Smooth muscle cell (in vitro differentiated cells): ENCODE data around the gene AGRN. TPM values are rescaled to one million over a fixed set of nuclear protein-coding genes. Genes with fewer than 3 reads are reported as not detected.

ENCODE experiments used
- DNase-seq: peaks from one replicate; lab custom pipeline; 2025; ENCODE audit not compliant: unreplicated experiment; lab: John Stamatoyannopoulos, UW
- H2AFZ ChIP-seq: fragments of 200-600 bp; sonication (generic); 2 replicates; pipeline ENCODE4 v1.6.0; 2016; ENCODE audit warnings: antibody characterized with exemption, low read depth, mild to moderate bottlenecking
- H3F3A ChIP-seq: fragments of 200-600 bp; sonication (generic); 2 replicates; pipeline ENCODE4 v1.6.0; 2017; ENCODE audit warnings: antibody characterized with exemption, low read depth
- H3K27ac ChIP-seq: fragments of 200-600 bp; sonication (generic); 2 replicates; pipeline ENCODE4 v1.5.1; 2016; ENCODE audit warnings: low read depth, mild to moderate bottlenecking
- H3K27me3 ChIP-seq: fragments of 200-600 bp; sonication (generic); 2 replicates; pipeline ENCODE4 v1.6.1; 2016; ENCODE audit warnings: low read depth, mild to moderate bottlenecking
- H3K36me3 ChIP-seq: fragments of 200-600 bp; sonication (generic); 2 replicates; pipeline ENCODE4 v1.5.1; 2016; ENCODE audit warnings: low read depth
- H3K4me1 ChIP-seq: fragments of 200-600 bp; sonication (generic); 2 replicates; pipeline ENCODE4 v1.5.1; 2016; ENCODE audit warnings: low read depth
- H3K4me2 ChIP-seq: fragments of 200-600 bp; sonication (generic); 2 replicates; pipeline ENCODE4 v1.6.0; 2016; ENCODE audit warnings: mild to moderate bottlenecking
- H3K4me3 ChIP-seq: fragments of 200-600 bp; sonication (generic); 2 replicates; pipeline ENCODE4 v1.5.1; 2016; ENCODE audit warnings: mild to moderate bottlenecking
- H3K79me2 ChIP-seq: fragments of 200-600 bp; sonication (generic); 2 replicates; pipeline ENCODE4 v1.6.0; 2016; ENCODE audit warnings: low read depth, mild to moderate bottlenecking
- H3K9ac ChIP-seq: fragments of 200-600 bp; sonication (generic); 2 replicates; pipeline ENCODE4 v1.6.0; 2016; ENCODE audit warnings: low read depth
- H3K9me3 ChIP-seq: fragments of 200-600 bp; sonication (generic); replicated peaks from 2 replicates; pipeline ENCODE4 v1.5.1; 2016; ENCODE audit warnings: low read depth
- H4K20me1 ChIP-seq: fragments of 200-600 bp; sonication (generic); 2 replicates; pipeline ENCODE4 v1.6.0; 2016; ENCODE audit warnings: low read depth
- WGBS: methylation state at CpG from one replicate; pipeline ENCODE4 v1.1.7; 2016; ENCODE audit warnings: low lambda C conversion rate; 5-methylcytosine and 5-hydroxymethylcytosine counted together
- polyA plus RNA-seq: library from polyadenylated mRNA; unstranded; fragments of >200 nt; fragmentation: Nextera tagmentation; extraction: Ambion mirVana; gene quantifications from 2 replicates; pipeline ENCODE4 v1.2.1, GENCODE V29; 2016
- total RNA-seq: library from RNA; depleted of rRNA; stranded (reverse); fragments of >200 nt; gene quantifications from 2 replicates; pipeline ENCODE4 v1.2.3, GENCODE V29; 2014
- TF ChIP-seq, protein P1 (sequence below): fragments of 200-600 bp; sonication (generic); IDR thresholded peaks from 2 replicates; pipeline ENCODE4 v1.5.1; 2017; ENCODE audit warnings: borderline replicate concordance, mild to moderate bottlenecking, antibody characterized with exemption; ENCODE audit not compliant: insufficient read depth, poor library complexity, severe bottlenecking

AGRN gene
- total and polyA plus RNA-seq, 2 experiments from 2014 or later: 17.5 to 24.7 TPM

DNA sequence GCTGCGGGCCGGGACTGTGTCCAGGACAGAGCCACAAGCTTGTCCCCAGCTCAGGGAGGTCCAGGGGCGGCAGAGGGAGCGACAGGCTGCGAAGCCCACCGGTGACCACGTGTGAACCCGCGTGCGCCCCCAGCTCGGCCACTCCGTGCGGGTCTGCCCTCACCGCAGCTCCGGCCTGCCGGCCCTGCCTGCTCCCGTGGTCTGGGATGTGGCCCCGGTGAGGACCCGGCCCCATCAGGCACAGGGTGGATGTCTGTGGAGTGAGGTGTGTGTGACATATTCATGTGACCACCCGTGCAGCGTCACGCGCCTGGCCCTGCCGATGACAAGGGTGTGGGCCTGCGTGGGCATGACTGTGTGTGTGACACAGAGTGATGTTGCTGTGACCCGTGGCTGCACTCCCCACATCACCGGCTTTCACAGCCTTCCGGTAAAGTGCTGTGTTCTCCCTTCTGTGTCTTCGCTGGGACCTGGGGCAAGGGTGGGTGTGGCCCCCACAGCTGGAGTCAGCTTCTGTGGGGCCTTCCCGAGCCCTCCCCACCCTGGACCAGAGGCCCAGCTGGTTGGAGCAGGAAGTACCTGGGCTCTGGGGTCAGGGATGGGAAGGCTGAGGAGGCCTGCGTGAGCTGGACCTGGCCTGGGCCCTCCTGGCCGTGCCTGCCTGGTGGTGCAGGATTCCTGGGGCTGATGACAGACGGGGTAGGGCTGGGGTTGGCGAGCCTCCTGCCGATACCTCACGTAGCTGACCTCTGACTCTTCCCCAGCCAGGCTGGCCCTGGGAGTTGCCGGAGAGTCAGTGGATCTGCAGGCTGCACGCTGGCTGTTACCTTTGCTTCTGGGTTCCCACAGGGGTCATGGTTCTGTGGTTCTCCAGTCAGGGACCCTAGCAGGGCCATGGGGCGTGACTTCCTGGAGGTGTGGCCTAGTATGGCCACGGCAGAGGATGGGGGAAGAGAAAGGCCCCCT is 50.1 kb downstream of the AGRN start:
- Histone ChIP-seq H3K36me3 (no peaks in the 10 kb centered on the region), H3K4me2 (peak overlapping the region; percentile 91), H4K20me1 (no peaks in the 10 kb centered on the region), H3K27ac (peak overlapping the region; percentile 45), H3K79me2 (no peaks in the 10 kb centered on the region), H3K9me3 (no peaks in the 10 kb centered on the region), H3K9ac (peak overlapping the region; percentile 57), H2AFZ (peak overlapping the region; percentile 79), H3K4me3 (peak overlapping the region; percentile 79), H3K4me1 (peaks cover 12% of the 10 kb centered on the region), H3F3A (no peaks in the 10 kb centered on the region), H3K27me3 (no peaks in the 10 kb centered on the region)
- DNase-seq: no peak
- WGBS: 61% methylated on average over 40 of the region's 40 CpGs
- TF ChIP-seq, protein P1, sequence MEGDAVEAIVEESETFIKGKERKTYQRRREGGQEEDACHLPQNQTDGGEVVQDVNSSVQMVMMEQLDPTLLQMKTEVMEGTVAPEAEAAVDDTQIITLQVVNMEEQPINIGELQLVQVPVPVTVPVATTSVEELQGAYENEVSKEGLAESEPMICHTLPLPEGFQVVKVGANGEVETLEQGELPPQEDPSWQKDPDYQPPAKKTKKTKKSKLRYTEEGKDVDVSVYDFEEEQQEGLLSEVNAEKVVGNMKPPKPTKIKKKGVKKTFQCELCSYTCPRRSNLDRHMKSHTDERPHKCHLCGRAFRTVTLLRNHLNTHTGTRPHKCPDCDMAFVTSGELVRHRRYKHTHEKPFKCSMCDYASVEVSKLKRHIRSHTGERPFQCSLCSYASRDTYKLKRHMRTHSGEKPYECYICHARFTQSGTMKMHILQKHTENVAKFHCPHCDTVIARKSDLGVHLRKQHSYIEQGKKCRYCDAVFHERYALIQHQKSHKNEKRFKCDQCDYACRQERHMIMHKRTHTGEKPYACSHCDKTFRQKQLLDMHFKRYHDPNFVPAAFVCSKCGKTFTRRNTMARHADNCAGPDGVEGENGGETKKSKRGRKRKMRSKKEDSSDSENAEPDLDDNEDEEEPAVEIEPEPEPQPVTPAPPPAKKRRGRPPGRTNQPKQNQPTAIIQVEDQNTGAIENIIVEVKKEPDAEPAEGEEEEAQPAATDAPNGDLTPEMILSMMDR: no peak

GRCh38 chr1:1071486-1072298 is 51.8 kb downstream of the AGRN start:
- H3K27ac ChIP-seq: no peak overlapping the region
- H3K4me1 ChIP-seq: peaks cover 12% of the 10 kb centered on the region
- H3F3A ChIP-seq: no peaks in the 10 kb centered on the region
- H4K20me1 ChIP-seq: no peaks in the 10 kb centered on the region
- no peaks in the 10 kb centered on the region for H3K9me3 ChIP-seq
- no peaks in the 10 kb centered on the region for H3K36me3 ChIP-seq
- H2AFZ ChIP-seq: no peak overlapping the region
- H3K9ac ChIP-seq: no peak overlapping the region
- TF ChIP-seq, protein P1: no peak
- no peaks in the 10 kb centered on the region for H3K79me2 ChIP-seq
- no peaks in the 10 kb centered on the region for H3K27me3 ChIP-seq
- H3K4me3 ChIP-seq: no peak overlapping the region
- no peak overlapping the region for H3K4me2 ChIP-seq
- DNase-seq: no peak
- 89% methylated on average over 31 of the region's 56 CpGs for WGBS

DNA sequence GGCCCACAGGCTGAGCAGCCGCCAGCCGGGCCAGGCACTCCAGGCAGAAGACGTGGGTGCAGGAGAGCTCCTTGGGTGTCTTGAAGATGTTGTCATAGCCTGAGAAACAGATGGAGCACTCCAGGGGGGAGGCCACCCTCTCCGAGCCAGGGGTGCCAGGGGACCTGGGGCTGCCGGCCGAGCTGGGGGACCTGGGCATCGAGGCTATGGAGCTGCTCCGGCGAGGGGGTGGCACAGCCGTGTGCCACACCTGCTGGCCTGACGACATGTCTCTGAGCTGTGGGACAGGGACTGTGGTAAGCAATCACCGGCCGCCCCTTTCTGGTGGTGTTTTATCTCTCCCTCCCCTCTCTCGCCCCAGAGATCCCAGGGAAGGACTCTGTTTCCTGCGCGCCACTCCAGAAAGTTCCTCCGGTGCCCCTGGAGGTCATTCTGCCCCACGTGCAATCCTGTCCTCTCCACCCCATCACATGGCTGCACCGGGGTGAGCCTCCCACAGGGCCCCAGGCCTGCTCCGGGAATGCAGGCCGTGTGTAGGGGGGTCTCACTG is 52.5 kb downstream of the AGRN start:
- WGBS: 87% methylated on average over 16 of the region's 21 CpGs
- Histone ChIP-seq H3K27me3 (no peaks in the 10 kb centered on the region), H3K9me3 (no peaks in the 10 kb centered on the region), H4K20me1 (no peaks in the 10 kb centered on the region), H3K4me2 (no peak overlapping the region), H3K27ac (no peak overlapping the region), H3K36me3 (no peaks in the 10 kb centered on the region), H3F3A (no peaks in the 10 kb centered on the region), H3K4me3 (no peak overlapping the region), H3K4me1 (peaks cover 12% of the 10 kb centered on the region), H3K9ac (no peak overlapping the region), H3K79me2 (no peaks in the 10 kb centered on the region), H2AFZ (no peak overlapping the region)
- DNase-seq: no peak
- TF ChIP-seq, protein P1: no peak
